HepG2 (cell line): Measurements from ENCODE around the gene ITGB2. TPM values are rescaled to one million over a fixed set of nuclear protein-coding genes. Genes with fewer than 3 reads are reported as not detected.

ENCODE experiments used
- ATAC-seq: fragments of 200-7000 bp; cut with Tn5 transposase; 3 replicates; pipeline ENCODE4 v1.9.1; 2020; ENCODE audit warnings: mild to moderate bottlenecking, moderate library complexity
- BruUV-seq: library from RNA; stranded (reverse); fragments of 400-500 nt; replicated peaks from 2 replicates; lab custom pipeline; 2021; lab: Mats Ljungman, UMichigan
- CTCF ChIA-PET: fragments of 300-600 bp; formaldehyde crosslinking; extraction: SDS; loops from one replicate; lab custom pipeline; 2021; ENCODE audit warnings: low total read pairs, inconsistent platforms, low intra/inter-chr PET ratio; lab: Yijun Ruan, JAX
- POLR2A ChIA-PET: fragments of 350-600 bp; sonication (Branson Sonifier 250); formaldehyde crosslinking; loops from one replicate; lab custom pipeline; 2020; ENCODE audit warnings: antibody characterized with exemption, inconsistent platforms; lab: Yijun Ruan, JAX
- DNase-seq: peaks from one replicate; pipeline ENCODE4 v3.0.0-alpha.2; 2015; ENCODE audit warnings: low spot score
- FAIRE-seq: peaks from 3 replicates; lab custom pipeline; 2011; peaks lifted over from hg19 to GRCh38; lab: Jason Lieb, UNC
- H2AFZ ChIP-seq: one replicate; pipeline ENCODE4 v1.6.1; 2011; ENCODE audit warnings: low read length, inconsistent platforms
- H3K27ac ChIP-seq: fragments of 300-600 bp; 3 replicates; pipeline ENCODE4 v1.8.0; 2011; ENCODE audit warnings: mixed run types, mild to moderate bottlenecking, mixed read lengths, low read length, inconsistent platforms; ENCODE audit not compliant: insufficient read depth; ENCODE audit errors: extremely low read length
- H3K27me3 ChIP-seq, 2 experiments: fragments of 200-600 bp in 1 of 2; 2 replicates in 1 of 2; 3 replicates in 1 of 2; pipeline versions ENCODE4 v1.6.0 to v1.8.0; 2011; ENCODE audit warnings: low read length in 2 of 2, mild to moderate bottlenecking in 2 of 2, moderate library complexity in 2 of 2, inconsistent platforms in 1 of 2; ENCODE audit not compliant: insufficient read depth in 2 of 2, control insufficient read depth in 1 of 2
- H3K36me3 ChIP-seq, 2 experiments: fragments of 200-600 bp in 1 of 2; replicated peaks in 1 of 2; 2 replicates in 1 of 2; 3 replicates in 1 of 2; pipeline versions ENCODE4 v1.5.1 to v1.8.0; 2011; ENCODE audit warnings: low read length in 2 of 2, inconsistent platforms in 1 of 2; ENCODE audit not compliant: insufficient read depth in 2 of 2, control insufficient read depth in 1 of 2
- H3K4me1 ChIP-seq: 2 replicates; pipeline ENCODE4 v1.5.1; 2012; ENCODE audit warnings: low read length, inconsistent platforms; ENCODE audit not compliant: insufficient read depth
- H3K4me2 ChIP-seq: 2 replicates; pipeline ENCODE4 v1.6.0; 2011; ENCODE audit warnings: low read depth, low read length, inconsistent platforms
- H3K4me3 ChIP-seq, 3 experiments: fragments of 200-600 bp in 1 of 3; sonication (generic), shearing (Covaris generic) in 1 of 3; replicated peaks in 1 of 3; 2 replicates each; pipeline ENCODE4 v1.5.1; 2011 to 2016; ENCODE audit warnings: low read length in 3 of 3, inconsistent platforms in 2 of 3, low read depth in 2 of 3, mild to moderate bottlenecking in 2 of 3, control low read depth in 1 of 3, mixed read lengths in 1 of 3; ENCODE audit not compliant: insufficient read depth in 1 of 3
- H3K79me2 ChIP-seq: one replicate; pipeline ENCODE4 v1.6.1; 2011; ENCODE audit warnings: low read length, inconsistent platforms; ENCODE audit not compliant: insufficient read depth
- H3K9ac ChIP-seq: 2 replicates; pipeline ENCODE4 v1.6.0; 2011; ENCODE audit warnings: mild to moderate bottlenecking, low read depth, low read length, inconsistent platforms; ENCODE audit not compliant: insufficient read depth
- H3K9me3 ChIP-seq: 2 replicates; pipeline ENCODE4 v1.5.1; 2012; ENCODE audit warnings: mild to moderate bottlenecking, low read length
- H4K20me1 ChIP-seq: 2 replicates; pipeline ENCODE4 v1.6.0; 2011; ENCODE audit warnings: inconsistent platforms, mild to moderate bottlenecking, low read length, moderate library complexity; ENCODE audit not compliant: insufficient read depth
- CBX2 ChIP-seq, 2 experiments: fragments of 200-600 bp in 1 of 2; sonication (generic); formaldehyde crosslinking in 1 of 2; IDR thresholded peaks; 2 replicates each; pipeline versions ENCODE4 v1.7.0 to v1.8.1; 2018 to 2022; ENCODE audit warnings: low read depth in 2 of 2, low read length in 1 of 2, mild to moderate bottlenecking in 1 of 2, missing genetic modification reagents in 1 of 2
- HNF4A ChIP-seq: sonication (generic); formaldehyde crosslinking; IDR thresholded peaks from 2 replicates; pipeline ENCODE4 v1.4.0; 2020; ENCODE audit warnings: missing genetic modification reagents
- KDM2A ChIP-seq: sonication (generic); formaldehyde crosslinking; IDR thresholded peaks from 2 replicates; pipeline ENCODE4 v1.4.0; 2020; ENCODE audit warnings: low read depth, missing genetic modification reagents, borderline replicate concordance
- MTA1 ChIP-seq: sonication (generic); formaldehyde crosslinking; IDR thresholded peaks from 2 replicates; pipeline ENCODE4 v1.4.0; 2020; ENCODE audit warnings: missing genetic modification reagents, mild to moderate bottlenecking, borderline replicate concordance
- PATZ1 ChIP-seq: sonication (generic); formaldehyde crosslinking; IDR thresholded peaks from 2 replicates; pipeline ENCODE4 v1.4.0; 2020; ENCODE audit warnings: missing genetic modification reagents
- PHF21A ChIP-seq: sonication (generic); formaldehyde crosslinking; IDR thresholded peaks from 2 replicates; pipeline ENCODE4 v1.5.0; 2020; ENCODE audit warnings: mild to moderate bottlenecking, missing genetic modification reagents
- SALL1 ChIP-seq: sonication (generic); formaldehyde crosslinking; IDR thresholded peaks from 2 replicates; pipeline ENCODE4 v1.8.0; 2022; ENCODE audit warnings: mild to moderate bottlenecking, missing genetic modification reagents
- ZBTB46 ChIP-seq: sonication (generic); formaldehyde crosslinking; IDR thresholded peaks from 2 replicates; pipeline ENCODE4 v1.4.0; 2020; ENCODE audit warnings: mild to moderate bottlenecking, missing genetic modification reagents, borderline replicate concordance
- ZBTB7A ChIP-seq: sonication (generic); formaldehyde crosslinking; IDR thresholded peaks from 2 replicates; pipeline ENCODE4 v1.8.0; 2022; ENCODE audit warnings: mild to moderate bottlenecking, missing genetic modification reagents
- ZBTB7B ChIP-seq: sonication (generic); formaldehyde crosslinking; IDR thresholded peaks from 2 replicates; pipeline ENCODE4 v1.4.0; 2020; ENCODE audit warnings: missing genetic modification reagents
- ZFX ChIP-seq: sonication (generic); formaldehyde crosslinking; IDR thresholded peaks from 2 replicates; pipeline ENCODE4 v1.4.0; 2020; ENCODE audit warnings: mild to moderate bottlenecking, low read depth, missing genetic modification reagents, moderate library complexity
- ZMYM4 ChIP-seq: sonication (generic); formaldehyde crosslinking; IDR thresholded peaks from 2 replicates; pipeline ENCODE4 v1.8.1; 2023; ENCODE audit warnings: mild to moderate bottlenecking, missing genetic modification reagents
- ZNF180 ChIP-seq: sonication (generic); formaldehyde crosslinking; IDR thresholded peaks from 2 replicates; pipeline ENCODE4 v1.4.0; 2020; ENCODE audit warnings: low read depth, missing genetic modification reagents, borderline replicate concordance
- ZNF263 ChIP-seq: sonication (generic); formaldehyde crosslinking; IDR thresholded peaks from 2 replicates; pipeline ENCODE4 v1.4.0; 2020; ENCODE audit warnings: missing genetic modification reagents
- ZNF281 ChIP-seq: sonication (generic); formaldehyde crosslinking; IDR thresholded peaks from 2 replicates; pipeline ENCODE4 v1.4.0; 2020; ENCODE audit warnings: missing genetic modification reagents, borderline replicate concordance
- ZNF296 ChIP-seq: sonication (generic); formaldehyde crosslinking; conservative IDR thresholded peaks from 2 replicates; pipeline ENCODE4 v1.5.0; 2020; ENCODE audit warnings: mild to moderate bottlenecking, missing genetic modification reagents
- WGBS: methylation state at CpG from one replicate; pipeline ENCODE4 v1.1.6; 2017; ENCODE audit warnings: low lambda C conversion rate; 5-methylcytosine and 5-hydroxymethylcytosine counted together
- in situ Hi-C: cut with HindIII; loops from 2 replicates; pipeline ENCODE4 v1.10.0; 2017; ENCODE audit warnings: low pct_unique_long_range_greater_than_20kb; ENCODE audit not compliant: extremely low pct_ligation_motif_present
- intact Hi-C: fragments of 100-400 bp; cut with micrococcal nuclease; formaldehyde crosslinking; loops from one replicate; pipeline ENCODE4 v1.10.0; 2022; ENCODE audit not compliant: unreplicated experiment
- polyA plus RNA-seq, 8 experiments: library from polyadenylated mRNA; depleted of rRNA in 3 of 8; stranded (reverse) in 7 of 8; unstranded in 1 of 8; fragments of >200 nt; fragmentation: Illumina TruSeq in 4 of 8; extraction: Trizol in 4 of 8; gene quantifications; 2 replicates each; pipeline versions ENCODE4 v1.2.1 to v1.2.3, GENCODE V29; 2011 to 2016; ENCODE audit warnings: low read depth in 4 of 8, missing spikeins in 1 of 8, mixed read lengths in 1 of 8; ENCODE audit not compliant: insufficient read depth in 1 of 8
- total RNA-seq, 5 experiments: library from RNA; depleted of rRNA; stranded (reverse); fragments of >200 nt; fragmentation: Illumina TruSeq; extraction: Trizol; gene quantifications; 2 replicates each; pipeline ENCODE4 v1.2.3, GENCODE V29; 2016; ENCODE audit warnings: low read depth in 1 of 5

Gene ITGB2
- total and polyA plus RNA-seq, 2 of the 13 experiments (the other 11 are each of a cell fraction or from before 2014, with no cell fraction given) = 4.2 to 18.0 TPM

- no peak for FAIRE-seq
- H3K4me2 ChIP-seq = peak overlapping the region; percentile 42
- CTCF ChIA-PET = no interaction called here
- no peak for TF ChIP-seq PHF21A (CRISPR knock-in tag)
- 0 out of 2 replicates have a peak, but pooled peaks have one; percentile 31 for TF ChIP-seq ZMYM4 (CRISPR knock-in tag)
- 0 out of 2 replicates have a peak, but pooled peaks have one; percentile 30 for TF ChIP-seq MTA1 (CRISPR knock-in tag)
- 0 out of 2 replicates have a peak, but pooled peaks have one; percentile 8 for TF ChIP-seq PATZ1
- TF ChIP-seq ZBTB7B (CRISPR knock-in tag) = 0 out of 2 replicates have a peak, but pooled peaks have one; percentile 21
- 0 out of 2 replicates have a peak, but pooled peaks have one; percentile 24 for TF ChIP-seq ZNF263 (CRISPR knock-in tag)
- no peak for TF ChIP-seq ZNF180 (CRISPR knock-in tag)
- 0 out of 2 replicates have a peak, but pooled peaks have one; percentile 24 for TF ChIP-seq SALL1 (CRISPR knock-in tag)
- no peak for TF ChIP-seq ZNF296 (CRISPR knock-in tag)
- TF ChIP-seq ZBTB7A (CRISPR knock-in tag) = peak; percentile 54; the same call in 1 of the 2 replicates
- TF ChIP-seq KDM2A (CRISPR knock-in tag) = no peak
- TF ChIP-seq ZNF281 = peak; percentile 48; the same call in 1 of the 2 replicates
- TF ChIP-seq ZBTB46 (CRISPR knock-in tag) = no peak
- TF ChIP-seq ZFX (CRISPR knock-in tag) = peak; percentile 11; the same call in 1 of the 2 replicates
- peak; percentile 61 for TF ChIP-seq HNF4A
- TF ChIP-seq CBX2 (IDR thresholded peaks at IDR 0.05; ENCODE audit: low read depth, low read length) = no peak
- TF ChIP-seq CBX2 (CRISPR knock-in tag; IDR thresholded peaks at IDR 0.05; ENCODE audit: low read depth) = no peak
Measured at GRCh38 chr21:44934797-44935532, 14.3 kb upstream of the ITGB2 start.

More at GRCh38 chr21:44934797-44935532, 14.3 kb upstream of the ITGB2 start:
- Histone ChIP-seq H3K27ac (no peak overlapping the region), H3K79me2 (peaks cover 6% of the 10 kb centered on the region), H3K4me1 (peaks cover 75% of the 10 kb centered on the region), H3K27me3 (peaks cover 1 to 4% of the 10 kb centered on the region in 2 experiments; a peak in 3 of 5 replicates), H3K9me3 (no peaks in the 10 kb centered on the region), H2AFZ (no peak overlapping the region), H3K36me3 (no peaks in the 10 kb centered on the region), H4K20me1 (no peaks in the 10 kb centered on the region), H3K9ac (no peak overlapping the region), H3K4me3 (peak overlapping the region in 1 of 3 experiments; percentile 11; a peak in 1 of 6 replicates)
- POLR2A ChIA-PET = interaction anchor here (1.2 to 1.7 kb wide), 4 partner anchors 11 to 41 kb away, joined by 3 to 5 read pairs (median 4); no protein-coding TSS in a partner anchor
- intact Hi-C loops (no loop called here), in situ Hi-C loops (no loop called here)
- BruUV-seq = no TSS peak
- 30% methylated on average over 2 of the region's 9 CpGs for WGBS
- DNase-seq (no peak), ATAC-seq (peak; percentile 11)
